ENCODE results near the gene SHC2. TPM values are rescaled to one million over a fixed set of nuclear protein-coding genes. Genes with fewer than 3 reads are reported as not detected.

Gene SHC2
- total and polyA plus RNA-seq, 2 of the 13 experiments (the other 11 are each of a cell fraction or from before 2014, with no cell fraction given): 9.0 to 18.3 TPM

GRCh38 chr19:498511-498891 is 37.7 kb upstream of the SHC2 start (continued):
- no peak for TF ChIP-seq ZBED4 (CRISPR knock-in tag; IDR thresholded peaks at IDR 0.05; ENCODE audit: borderline replicate concordance)
- TF ChIP-seq ATF3 (CRISPR knock-in tag; IDR thresholded peaks at IDR 0.05): no peak
- no peak for TF ChIP-seq MIER2 (CRISPR knock-in tag; IDR thresholded peaks at IDR 0.05)
- TF ChIP-seq, protein P1, sequence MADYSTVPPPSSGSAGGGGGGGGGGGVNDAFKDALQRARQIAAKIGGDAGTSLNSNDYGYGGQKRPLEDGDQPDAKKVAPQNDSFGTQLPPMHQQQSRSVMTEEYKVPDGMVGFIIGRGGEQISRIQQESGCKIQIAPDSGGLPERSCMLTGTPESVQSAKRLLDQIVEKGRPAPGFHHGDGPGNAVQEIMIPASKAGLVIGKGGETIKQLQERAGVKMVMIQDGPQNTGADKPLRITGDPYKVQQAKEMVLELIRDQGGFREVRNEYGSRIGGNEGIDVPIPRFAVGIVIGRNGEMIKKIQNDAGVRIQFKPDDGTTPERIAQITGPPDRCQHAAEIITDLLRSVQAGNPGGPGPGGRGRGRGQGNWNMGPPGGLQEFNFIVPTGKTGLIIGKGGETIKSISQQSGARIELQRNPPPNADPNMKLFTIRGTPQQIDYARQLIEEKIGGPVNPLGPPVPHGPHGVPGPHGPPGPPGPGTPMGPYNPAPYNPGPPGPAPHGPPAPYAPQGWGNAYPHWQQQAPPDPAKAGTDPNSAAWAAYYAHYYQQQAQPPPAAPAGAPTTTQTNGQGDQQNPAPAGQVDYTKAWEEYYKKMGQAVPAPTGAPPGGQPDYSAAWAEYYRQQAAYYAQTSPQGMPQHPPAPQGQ (CRISPR knock-in tag; IDR thresholded peaks at IDR 0.05; ENCODE audit: borderline replicate concordance): no peak
- TF ChIP-seq, protein P2, sequence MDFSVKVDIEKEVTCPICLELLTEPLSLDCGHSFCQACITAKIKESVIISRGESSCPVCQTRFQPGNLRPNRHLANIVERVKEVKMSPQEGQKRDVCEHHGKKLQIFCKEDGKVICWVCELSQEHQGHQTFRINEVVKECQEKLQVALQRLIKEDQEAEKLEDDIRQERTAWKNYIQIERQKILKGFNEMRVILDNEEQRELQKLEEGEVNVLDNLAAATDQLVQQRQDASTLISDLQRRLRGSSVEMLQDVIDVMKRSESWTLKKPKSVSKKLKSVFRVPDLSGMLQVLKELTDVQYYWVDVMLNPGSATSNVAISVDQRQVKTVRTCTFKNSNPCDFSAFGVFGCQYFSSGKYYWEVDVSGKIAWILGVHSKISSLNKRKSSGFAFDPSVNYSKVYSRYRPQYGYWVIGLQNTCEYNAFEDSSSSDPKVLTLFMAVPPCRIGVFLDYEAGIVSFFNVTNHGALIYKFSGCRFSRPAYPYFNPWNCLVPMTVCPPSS (IDR thresholded peaks at IDR 0.05): no peak
- no peak for TF ChIP-seq ZNF510 (CRISPR knock-in tag; IDR thresholded peaks at IDR 0.05; ENCODE audit: low read depth)
- TF ChIP-seq SNRNP70 (IDR thresholded peaks at IDR 0.05; ENCODE audit: low read depth, low read length): no peak
- TF ChIP-seq, protein P3, sequence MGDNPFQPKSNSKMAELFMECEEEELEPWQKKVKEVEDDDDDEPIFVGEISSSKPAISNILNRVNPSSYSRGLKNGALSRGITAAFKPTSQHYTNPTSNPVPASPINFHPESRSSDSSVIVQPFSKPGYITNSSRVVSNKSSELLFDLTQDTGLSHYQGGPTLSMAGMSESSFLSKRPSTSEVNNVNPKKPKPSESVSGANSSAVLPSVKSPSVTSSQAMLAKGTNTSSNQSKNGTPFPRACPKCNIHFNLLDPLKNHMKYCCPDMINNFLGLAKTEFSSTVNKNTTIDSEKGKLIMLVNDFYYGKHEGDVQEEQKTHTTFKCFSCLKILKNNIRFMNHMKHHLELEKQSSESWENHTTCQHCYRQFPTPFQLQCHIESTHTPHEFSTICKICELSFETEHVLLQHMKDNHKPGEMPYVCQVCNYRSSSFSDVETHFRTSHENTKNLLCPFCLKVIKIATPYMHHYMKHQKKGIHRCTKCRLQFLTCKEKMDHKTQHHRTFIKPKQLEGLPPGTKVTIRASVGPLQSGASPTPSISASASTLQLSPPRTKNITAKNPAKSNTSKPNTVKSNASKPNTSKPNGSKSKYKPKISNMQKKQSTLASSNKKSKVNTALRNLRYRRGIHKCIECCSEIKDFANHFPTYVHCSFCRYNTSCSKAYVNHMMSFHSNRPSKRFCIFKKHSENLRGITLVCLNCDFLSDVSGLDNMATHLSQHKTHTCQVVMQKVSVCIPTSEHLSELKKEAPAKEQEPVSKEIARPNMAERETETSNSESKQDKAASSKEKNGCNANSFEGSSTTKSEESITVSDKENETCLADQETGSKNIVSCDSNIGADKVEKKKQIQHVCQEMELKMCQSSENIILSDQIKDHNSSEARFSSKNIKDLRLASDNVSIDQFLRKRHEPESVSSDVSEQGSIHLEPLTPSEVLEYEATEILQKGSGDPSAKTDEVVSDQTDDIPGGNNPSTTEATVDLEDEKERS (CRISPR knock-in tag; IDR thresholded peaks at IDR 0.05): no peak
- peak; percentile 53; the same call in 1 of the 2 replicates for TF ChIP-seq HES4 (CRISPR knock-in tag; IDR thresholded peaks at IDR 0.05; ENCODE audit: borderline replicate concordance)
- 0 out of 2 replicates have a peak, but pooled peaks have one; percentile 11 for TF ChIP-seq ZNF468 (CRISPR knock-in tag; IDR thresholded peaks at IDR 0.05)
- TF ChIP-seq ZSCAN25 (CRISPR knock-in tag; IDR thresholded peaks at IDR 0.05): no peak
- TF ChIP-seq TCF7 (IDR thresholded peaks at IDR 0.05; ENCODE audit: low read depth): no peak
- no peak for TF ChIP-seq NFIB (CRISPR knock-in tag; IDR thresholded peaks at IDR 0.05; ENCODE audit: borderline replicate concordance)
- no peak for TF ChIP-seq PITX1 (CRISPR knock-in tag; IDR thresholded peaks at IDR 0.05)
- no peak for TF ChIP-seq ZNF780A (CRISPR knock-in tag; IDR thresholded peaks at IDR 0.05)
- TF ChIP-seq ZNF670 (CRISPR knock-in tag; IDR thresholded peaks at IDR 0.05; ENCODE audit: borderline replicate concordance): 0 out of 2 replicates have a peak, but pooled peaks have one; percentile 6
